M059J (cell line): ENCODE measurements around the gene CLEC4C. TPM values are rescaled to one million over a fixed set of nuclear protein-coding genes. Genes with fewer than 3 reads are reported as not detected.

ENCODE experiments used
- DNase-seq: peaks from one replicate; pipeline ENCODE4 v3.0.0-alpha.2; 2012; ENCODE audit warnings: low read depth
- total RNA-seq: library from RNA; depleted of rRNA; stranded (reverse); fragments of >200 nt; shearing (Covaris generic); gene quantifications from 2 replicates; pipeline ENCODE4 v1.2.3, GENCODE V29; 2014; rRNA removed

Gene CLEC4C
- total RNA-seq, 1 experiment from 2014 or later = not detected

- no peak for DNase-seq
Observed at GRCh38 chr12:7723926-7724325, 23.2 kb downstream of the CLEC4C start.

- no peak for DNase-seq
Observed at GRCh38 chr12:7719946-7720730, 27.0 kb downstream of the CLEC4C start.

DNA sequence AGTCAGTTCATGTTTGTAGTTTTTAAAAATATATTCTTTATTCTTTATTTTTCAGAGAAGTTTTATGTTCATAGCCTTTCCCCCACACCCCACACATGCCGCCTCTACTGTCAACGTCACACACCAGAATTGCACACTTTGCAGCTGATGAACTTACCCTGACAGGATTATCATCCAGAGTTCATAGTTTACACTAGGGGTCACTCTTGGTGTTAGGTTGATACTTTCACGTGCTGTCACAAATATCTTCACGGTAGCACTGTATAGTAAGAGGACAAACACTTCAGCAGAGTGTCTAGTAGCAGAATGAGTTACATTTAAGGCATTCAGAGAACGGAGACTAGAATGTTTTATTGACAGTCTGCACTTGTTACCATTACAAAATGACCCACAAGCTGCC, 30.8 kb downstream of the CLEC4C start:
- DNase-seq = peak; percentile 13

GRCh38 chr12:7712841-7713442, 34.2 kb downstream of the CLEC4C start:
- DNase-seq = no peak

GRCh38 chr12:7711133-7711532, 36.0 kb downstream of the CLEC4C start, which contains the start of gene DPPA3:
Gene DPPA3 (plus strand): TSS chr12:7711433. CDS start chr12:7711571, 138 bp downstream.
- DNase-seq = no peak

- DNase-seq = no peak
Observed at GRCh38 chr12:7709969-7710675, 37.1 kb downstream of the CLEC4C start.

DNA sequence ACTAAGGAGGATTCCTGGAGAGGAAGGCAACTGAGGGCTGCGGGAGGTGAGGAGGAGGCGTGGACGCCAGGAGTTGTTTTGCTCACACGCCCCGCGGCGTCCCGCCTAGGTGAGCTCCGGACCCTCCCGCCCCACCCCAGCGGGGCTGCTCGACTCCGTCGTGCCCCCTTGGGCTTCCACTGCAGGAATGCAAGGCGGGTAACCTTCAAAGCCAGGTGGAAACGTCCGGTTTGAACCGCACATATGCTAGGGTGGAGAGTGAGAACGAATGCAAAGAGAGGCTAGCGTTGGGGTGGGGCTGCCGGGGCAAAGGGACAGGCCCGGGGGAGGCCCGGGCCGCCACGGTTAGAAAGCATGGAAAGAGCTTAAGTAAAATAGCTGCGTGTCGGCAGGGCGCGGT, 41.3 kb downstream of the CLEC4C start:
- DNase-seq = no peak

- DNase-seq = no peak
Observed at GRCh38 chr12:7695566-7696197, 51.5 kb downstream of the CLEC4C start, which contains the start of gene GDF3. Gene GDF3 (minus strand): TSS chr12:7695775. CDS start chr12:7695728, 47 bp downstream.

GRCh38 chr12:7695237-7695560, 52.0 kb downstream of the CLEC4C start:
- no peak for DNase-seq

DNA sequence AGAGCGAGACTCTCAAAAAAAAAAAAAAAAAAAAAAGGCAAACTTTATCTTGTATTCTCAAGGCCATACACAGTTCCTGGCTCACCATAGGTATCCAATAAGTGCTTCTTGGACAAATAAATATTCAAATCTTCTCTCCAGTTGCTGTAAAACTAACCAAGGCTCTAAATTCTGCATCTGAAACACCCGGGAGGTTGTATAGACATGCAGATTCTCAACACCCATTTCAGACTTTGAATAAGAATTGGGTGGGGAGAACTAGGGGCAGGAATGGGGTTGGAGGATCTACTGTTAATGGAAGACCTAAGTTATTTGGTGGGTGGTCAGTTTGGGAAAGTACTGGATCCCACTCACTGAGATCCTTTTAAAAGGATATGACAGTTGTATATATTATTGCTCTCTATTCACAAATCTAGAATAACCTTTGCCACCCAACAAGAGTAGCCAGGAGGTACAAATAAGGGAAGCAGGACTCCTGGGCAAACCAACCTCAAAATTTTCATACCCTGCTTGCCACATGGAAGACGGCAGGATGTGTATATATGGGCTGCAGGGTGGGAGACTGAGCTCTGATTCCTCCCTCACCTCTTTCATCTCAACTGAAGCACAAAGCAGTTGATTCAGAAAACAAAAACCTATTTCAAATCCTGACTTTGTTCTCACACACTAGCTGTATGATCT, 52.5 kb downstream of the CLEC4C start:
- no peak for DNase-seq

DNA sequence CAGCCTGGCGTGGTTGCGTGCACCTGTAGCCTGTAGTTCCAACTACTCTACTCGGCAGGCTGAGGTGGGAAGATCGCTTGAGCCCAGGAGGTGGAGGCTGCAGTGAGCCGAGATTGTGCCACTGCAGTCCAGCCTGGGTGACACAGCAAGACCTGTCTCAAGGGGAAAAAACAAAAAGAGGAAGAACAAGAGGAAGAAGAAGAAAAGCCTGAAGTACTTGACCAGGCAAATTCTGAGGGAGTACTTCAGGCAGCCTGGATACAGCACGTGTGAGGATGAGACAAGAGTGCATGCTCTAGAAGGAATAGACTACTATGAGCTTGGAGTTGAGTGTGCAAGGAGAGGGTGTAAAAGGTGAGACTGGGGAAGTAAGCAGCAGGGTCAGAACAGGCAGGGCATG, 53.4 kb downstream of the CLEC4C start:
- no peak for DNase-seq

DNA sequence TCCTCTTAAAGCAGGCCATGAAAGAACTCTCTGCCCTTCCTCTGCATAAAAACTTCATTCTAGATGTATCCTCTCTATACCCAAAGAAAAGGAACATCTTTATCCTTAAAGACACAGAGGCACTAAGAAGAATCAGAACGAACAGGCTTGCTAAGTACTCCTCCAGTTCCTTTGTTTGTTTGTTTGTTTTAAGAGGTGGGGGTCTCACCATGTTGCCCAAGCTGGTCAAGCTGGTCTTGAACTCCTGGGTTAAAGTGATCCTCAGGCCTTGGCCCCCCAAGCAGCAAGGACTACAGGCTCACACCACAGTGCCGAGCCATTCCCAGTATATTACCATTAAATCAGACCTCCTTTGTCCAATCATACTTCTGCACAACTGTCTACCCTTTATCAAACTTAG, 65.6 kb downstream of the CLEC4C start:
- no peak for DNase-seq

Other genes starting within 250 kb of the CLEC4C start
- gene CD163, start 243.6 kb downstream of the CLEC4C start, total RNA-seq = not detected in 2 replicates
- not detected in 2 replicates for gene APOBEC1, start 81.5 kb downstream of the CLEC4C start, total RNA-seq
- not detected in 2 replicates for gene GDF3, start 51.6 kb downstream of the CLEC4C start, total RNA-seq
- not detected in 2 replicates for gene DPPA3, start 35.9 kb downstream of the CLEC4C start, total RNA-seq
- not detected in 2 replicates for gene NANOGNB, start 17.8 kb upstream of the CLEC4C start, total RNA-seq
- gene NANOG, start 42.0 kb upstream of the CLEC4C start, total RNA-seq = not detected in 2 replicates
- gene SLC2A14, start 125.5 kb upstream of the CLEC4C start, total RNA-seq = not detected in 2 replicates
- 12.1 and 13.0 TPM in 2 replicates for gene SLC2A3, start 188.8 kb upstream of the CLEC4C start, total RNA-seq